Heart left ventricle (tissue), 13 donors: ENCODE results near the gene SPAG17.

Experiments
- CTCF ChIP-seq, 12 donors: fragments of 200-600 bp; sonication (generic) in 4 of 12; IDR thresholded peaks; one replicate each; pipeline versions ENCODE4 v1.5.0 to v1.8.0; 2018 to 2022; ENCODE audit warnings: antibody characterized with exemption in 12 of 12, mild to moderate bottlenecking in 5 of 12
- POLR2A ChIP-seq, 2 donors: fragments of 450-650 bp; IDR thresholded peaks; one replicate each; pipeline ENCODE4 v1.6.1; 2017; ENCODE audit warnings: antibody characterized with exemption in 2 of 2, mild to moderate bottlenecking in 2 of 2, moderate library complexity in 2 of 2
- donor health status: ischemic (EF 13 %, LVEDD 7.1; RV severe dilation, severe dysfunction).
- donor health status: DM: no; HTN: yes; CAD: no.
- donor health status: DM: no; HTN: no; CAD: no.
- donor health status: ischemic (EF 25% LVEDD 6.9; RV normal size, moderate dysfunction).
- donor health status: ischemic (EF 25% LVEDD 5.7; RV mildly dilated, moderate dysfunction).
- donor health status: ischemic (EF 35%, LVEDD 5.7; RV mildly dilated, moderate dysfunction).
- donor health status: nonischemic (EF 11% LVEDD 7.7; RV severe dilation, severe dysfunction).
- donor health status: DM: yes; HTN: yes; CAD: no.
- donor health status: PGD.
- donor health status: ischemic (EF 29% LVEDD 5.4; RV normal size, mild dysfunction).
- donor health status: nonischemic (EF 23%, LVEDD 6.1; RV moderate dilation, normal function).

GRCh38 chr1:118081387-118081786, 103.6 kb downstream of the SPAG17 start:
- TF ChIP-seq CTCF (IDR thresholded peaks at IDR 0.05), result no peak
- TF ChIP-seq POLR2A (IDR thresholded peaks at IDR 0.05), result no peak
